HG03565 (cell line): ENCODE results near the gene PNKD.
A peak's percentile ranks its signal among the peaks of the same experiment; 100 is the strongest.
"Not testable (repeated sequence)": the region's sequence is repeated elsewhere in the genome, so short reads cannot be mapped to it uniquely, and the experiment has no call there.

ENCODE experiments used
- ATAC-seq: cut with Tn5 transposase; IDR thresholded peaks from one replicate; pipeline ENCODE4 v1.9.1; 2021; ENCODE audit warnings: mild to moderate bottlenecking, moderate library complexity; ENCODE audit not compliant: unreplicated experiment

PNKD gene

DNA sequence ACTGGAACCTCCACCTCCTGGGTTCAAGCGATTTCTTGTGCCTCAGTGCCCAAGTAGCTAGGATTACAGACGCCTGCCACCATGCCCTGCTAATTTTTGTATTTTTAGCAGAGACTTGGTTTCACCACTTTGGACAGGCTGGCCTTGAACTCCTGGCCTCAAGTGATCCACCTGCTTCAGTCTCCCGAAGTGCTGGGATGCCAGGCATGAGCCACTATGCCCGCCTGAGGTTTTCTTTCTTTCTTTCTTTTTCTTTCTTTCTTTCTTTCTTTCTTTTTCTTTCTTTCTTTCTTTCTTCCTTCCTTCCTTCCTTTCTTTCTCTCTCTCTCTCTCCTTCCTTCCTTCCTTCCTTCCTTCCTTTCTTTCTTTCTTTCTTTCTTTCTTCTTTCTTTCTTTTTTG, 44.4 kb downstream of the PNKD start:
- ATAC-seq, result not testable (repeated sequence)

- ATAC-seq, result no peak
These were observed 45.1 kb downstream of the PNKD start for GRCh38 chr2:218315397-218315796.

DNA sequence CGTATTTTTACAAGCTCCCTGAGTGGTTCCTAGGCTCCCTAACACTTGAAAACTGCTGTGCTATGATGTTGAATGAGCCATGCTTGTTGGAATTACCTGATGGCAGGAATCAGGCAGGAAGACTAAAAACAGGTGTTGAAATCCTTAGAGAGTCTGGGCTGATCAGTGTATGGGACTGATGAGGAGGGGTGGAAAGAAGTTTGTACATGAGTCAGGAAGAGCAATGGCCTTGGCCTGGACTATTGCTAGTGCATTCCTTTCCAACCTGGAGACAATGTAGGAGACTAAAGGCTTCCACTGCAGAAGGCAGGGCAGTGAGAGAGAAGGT, 46.9 kb downstream of the PNKD start:
- no peak for ATAC-seq

GRCh38 chr2:218317835-218318234, 47.5 kb downstream of the PNKD start:
- no peak for ATAC-seq

DNA sequence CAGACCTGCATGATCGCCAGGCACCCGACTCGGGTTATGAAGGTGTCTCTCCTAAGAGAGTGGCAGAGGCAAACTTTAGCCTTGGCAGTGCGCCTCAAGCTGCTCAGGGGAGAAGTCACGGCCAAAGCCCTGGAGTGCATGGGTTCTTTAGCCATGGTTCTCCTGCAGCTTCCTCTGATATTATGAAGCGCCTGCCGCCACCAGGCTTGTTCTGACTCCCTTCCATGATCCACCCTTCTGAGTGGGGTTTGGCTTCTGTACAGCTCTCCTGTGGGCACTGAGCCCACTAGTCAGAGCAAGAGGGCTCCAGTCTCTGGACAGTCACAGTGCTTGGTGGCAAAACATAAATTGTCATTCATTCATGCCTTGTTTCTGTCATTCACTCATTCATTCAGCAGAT, 47.9 kb downstream of the PNKD start:
- no peak for ATAC-seq

- ATAC-seq, result no peak
These were observed 49.6 kb downstream of the PNKD start for GRCh38 chr2:218319813-218320365.

GRCh38 chr2:218320704-218321336, 50.5 kb downstream of the PNKD start:
- ATAC-seq, result no peak

- peak; percentile 56 for ATAC-seq
These were observed 52.6 kb downstream of the PNKD start for GRCh38 chr2:218322768-218323525.

- no peak for ATAC-seq
These were observed 53.5 kb downstream of the PNKD start for GRCh38 chr2:218323526-218324472.

- ATAC-seq, result no peak
These were observed 55.3 kb downstream of the PNKD start for GRCh38 chr2:218325566-218326160.

DNA sequence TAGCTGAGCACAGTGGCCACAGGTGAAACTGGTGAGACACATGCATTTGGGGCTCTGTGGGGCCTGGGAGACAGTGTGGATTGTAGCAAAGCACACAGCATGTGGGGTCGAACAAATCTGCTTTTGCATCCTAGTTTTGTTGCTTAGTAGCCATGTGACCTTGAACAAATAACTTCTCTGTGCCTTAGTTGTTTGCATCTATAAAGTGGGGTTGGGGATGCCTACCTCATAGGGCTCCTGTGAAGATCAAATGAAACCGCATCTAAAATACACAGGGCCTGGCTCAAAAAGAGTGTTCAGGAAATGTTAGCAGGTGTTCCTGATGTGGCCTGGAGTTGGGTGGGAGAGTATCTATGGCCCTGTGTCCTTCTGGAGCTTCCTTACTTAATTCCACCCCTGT, 56.0 kb downstream of the PNKD start:
- ATAC-seq, result no peak

GRCh38 chr2:218327451-218328210, 57.3 kb downstream of the PNKD start:
- ATAC-seq, result no peak

- no peak for ATAC-seq
These were observed 58.0 kb downstream of the PNKD start for GRCh38 chr2:218328294-218328693.

DNA sequence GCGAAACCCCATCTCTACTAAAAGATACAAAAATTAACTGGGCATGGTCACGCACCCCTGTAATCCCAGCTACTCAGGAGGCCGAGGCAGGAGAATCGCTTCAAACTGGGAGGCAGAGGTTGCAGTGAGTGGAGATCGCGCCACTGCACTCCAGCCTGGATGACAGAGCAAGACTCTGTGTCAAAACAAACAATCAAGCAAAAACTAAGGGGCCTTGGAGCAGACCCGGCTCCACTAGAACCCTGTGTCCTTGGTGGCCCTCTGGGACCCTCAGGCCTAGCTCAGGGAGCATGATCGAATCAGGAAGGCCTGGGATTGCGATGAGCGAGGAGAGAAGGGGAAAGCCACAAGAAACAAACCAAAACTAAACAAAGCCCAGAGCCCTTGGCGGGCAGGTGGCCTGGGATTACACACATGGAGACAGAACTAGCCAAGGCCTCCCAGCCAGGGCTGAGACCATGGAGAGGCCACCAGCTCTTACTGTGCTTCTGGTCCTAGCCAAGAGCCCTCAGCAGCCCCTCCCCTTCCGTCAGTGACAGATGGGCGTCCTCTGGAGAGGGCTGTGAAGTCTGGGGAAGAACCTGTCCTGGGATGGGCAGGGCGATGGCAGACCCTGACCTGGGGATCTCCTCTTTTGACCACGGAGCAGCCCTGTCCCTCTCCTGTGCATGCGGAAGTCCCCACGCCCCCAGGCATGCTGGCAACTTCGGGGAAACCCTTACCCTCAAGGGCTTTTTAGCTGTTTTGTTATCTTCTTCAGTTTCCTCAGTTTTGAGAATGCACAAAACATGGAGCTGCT, 58.9 kb downstream of the PNKD start:
- no peak for ATAC-seq

GRCh38 chr2:218329826-218330593, 59.7 kb downstream of the PNKD start:
- no peak for ATAC-seq

DNA sequence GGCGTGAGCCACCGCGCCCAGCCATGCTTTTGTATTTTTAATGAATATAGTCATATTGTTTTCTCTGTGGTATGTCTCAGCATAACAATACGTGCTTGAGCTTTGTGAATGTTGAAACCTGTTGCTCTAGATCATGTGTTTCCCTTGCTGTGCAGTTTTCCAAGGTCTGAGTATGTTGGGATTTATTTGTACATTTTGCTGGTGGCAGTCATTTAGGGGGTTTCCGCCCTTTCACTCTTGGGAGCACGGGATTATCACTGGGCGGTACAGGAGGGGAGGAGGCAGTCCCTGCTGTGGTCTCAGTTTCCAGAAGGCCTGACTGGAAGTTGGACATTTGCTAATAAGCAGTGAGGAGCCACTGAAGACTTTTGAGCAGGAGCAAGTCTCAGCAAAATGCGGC, 61.4 kb downstream of the PNKD start:
- no peak for ATAC-seq

GRCh38 chr2:218332288-218332687, 62.0 kb downstream of the PNKD start:
- no peak for ATAC-seq

DNA sequence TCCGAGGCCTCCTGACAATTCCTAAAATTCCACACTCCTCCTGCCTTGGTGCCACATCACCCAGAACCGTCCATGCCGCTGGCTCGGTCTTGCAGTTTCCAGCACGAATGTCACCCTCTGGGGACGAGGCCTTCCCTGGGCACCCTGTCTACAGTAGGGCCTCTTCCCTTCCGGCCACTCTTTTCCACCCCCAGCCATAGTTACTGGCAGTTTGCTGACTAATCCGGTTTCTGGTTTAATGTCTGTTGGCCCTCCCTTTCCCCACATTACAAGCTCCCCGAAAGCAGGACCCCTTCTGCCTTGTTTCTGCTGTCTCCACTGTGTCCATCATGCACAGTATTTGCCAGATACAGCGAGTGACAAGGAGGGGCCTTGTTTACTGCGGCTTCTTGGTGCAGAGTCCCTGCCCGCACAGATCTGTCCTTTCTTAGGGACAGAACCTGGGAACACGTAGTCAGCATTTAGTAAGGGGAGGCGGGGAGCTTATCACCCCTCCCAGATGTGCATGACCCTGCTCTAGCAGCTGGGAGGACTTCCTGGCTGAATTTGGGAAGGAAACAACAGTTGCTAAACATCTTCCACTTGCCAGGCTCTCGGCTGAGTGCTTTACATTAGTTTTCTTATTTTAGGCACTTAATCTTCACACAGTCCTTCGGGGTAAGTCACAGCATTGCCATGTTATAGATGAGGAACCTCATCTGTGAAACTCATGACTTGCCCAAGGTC, 62.8 kb downstream of the PNKD start:
- ATAC-seq, result no peak
